Cerebellar nuclear complex (tissue), 1 donor: ENCODE results near the gene ZNRF2.

ENCODE experiments used
- DNase-seq, 2 experiments: peaks; one replicate each; lab custom pipeline; 2025; lab: John Stamatoyannopoulos, UW

ZNRF2 gene

GRCh38 chr7:30322271-30323005 lies 38.0 kb downstream of the ZNRF2 start:
- DNase-seq: no peak

DNA sequence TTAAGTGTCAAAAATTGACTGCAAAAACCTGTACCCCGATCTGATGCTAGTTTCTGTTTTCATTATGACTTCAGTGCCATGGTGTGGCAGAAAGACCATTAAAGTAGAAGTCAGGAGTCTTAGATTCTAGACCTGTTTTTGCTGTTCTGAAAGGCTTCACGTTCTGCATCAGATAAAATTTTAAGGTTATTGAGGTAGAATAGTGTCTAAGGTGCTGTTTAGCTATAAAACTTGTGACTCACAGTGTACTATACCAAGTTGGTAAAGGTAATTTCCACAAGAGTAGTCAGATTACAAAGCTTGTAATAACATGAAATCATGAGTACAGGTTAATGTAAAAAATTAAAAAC lies 38.6 kb downstream of the ZNRF2 start:
- DNase-seq: no peak

- DNase-seq: no peak
Observed at GRCh38 chr7:30327813-30328212, 43.4 kb downstream of the ZNRF2 start.

GRCh38 chr7:30328381-30328780 lies 44.0 kb downstream of the ZNRF2 start:
- DNase-seq: no peak

DNA sequence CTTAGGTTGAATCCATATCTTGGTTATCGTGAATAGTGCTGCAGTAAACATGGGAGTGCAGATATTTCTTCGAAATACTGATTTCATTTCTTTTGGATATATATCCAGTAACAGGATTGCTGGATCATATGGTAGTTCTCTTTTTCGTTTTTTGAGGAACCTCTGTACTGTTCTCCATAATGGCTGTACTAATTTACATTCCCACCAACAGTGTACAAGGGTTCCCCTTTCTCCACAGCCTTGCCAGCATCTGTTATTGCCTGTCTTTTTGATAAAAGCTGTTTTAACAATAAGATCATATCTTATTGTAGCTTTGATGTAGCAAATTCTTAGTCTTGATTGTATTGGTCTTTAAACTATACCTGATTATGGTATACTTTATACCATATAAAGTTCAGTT lies 45.3 kb downstream of the ZNRF2 start:
- no peak for DNase-seq

DNA sequence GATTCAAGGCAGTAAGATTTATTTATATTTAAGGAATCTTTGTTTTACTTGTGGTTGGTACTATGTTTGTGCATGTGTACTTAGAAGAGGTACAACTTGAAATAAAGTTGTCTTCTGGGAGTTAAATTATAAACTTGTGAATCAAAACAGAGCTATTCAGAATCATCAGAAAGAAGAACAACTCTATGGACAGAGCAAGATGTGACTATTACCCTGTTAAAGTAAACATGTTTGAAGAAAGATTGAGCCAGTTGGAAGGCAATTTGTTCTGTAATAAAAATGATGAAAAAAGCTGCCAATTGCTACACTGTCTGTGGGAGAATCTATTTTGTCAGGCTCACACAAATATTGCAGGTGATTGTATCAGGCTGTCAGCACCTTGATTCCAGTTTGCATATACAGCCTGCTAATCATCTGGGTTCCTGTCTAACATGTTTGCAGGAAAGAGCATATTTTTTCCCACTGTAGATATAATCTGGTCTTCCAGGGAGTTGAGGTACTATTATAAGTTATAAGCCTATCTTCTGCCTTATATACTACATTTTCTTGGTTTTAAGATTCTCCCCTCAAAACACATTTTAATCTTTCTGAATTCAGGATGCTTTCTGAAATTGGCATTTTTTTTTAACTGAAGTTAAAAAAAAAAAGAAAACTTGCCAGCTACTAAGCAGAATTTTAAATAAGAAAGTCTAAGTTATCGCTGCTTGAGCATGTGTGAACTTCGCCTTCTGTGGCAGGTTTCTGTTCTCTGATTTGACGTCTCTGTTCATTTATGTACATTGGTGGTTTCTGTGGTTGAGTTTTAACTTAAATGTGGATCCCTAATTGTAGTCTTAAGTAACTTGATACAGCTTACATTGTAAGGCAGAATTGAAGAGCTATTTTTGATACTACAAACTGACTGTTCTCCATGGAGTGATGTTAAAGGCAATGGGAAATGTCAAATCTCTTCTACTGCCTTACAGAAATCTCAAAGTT lies 46.0 kb downstream of the ZNRF2 start:
- no peak for DNase-seq

DNA sequence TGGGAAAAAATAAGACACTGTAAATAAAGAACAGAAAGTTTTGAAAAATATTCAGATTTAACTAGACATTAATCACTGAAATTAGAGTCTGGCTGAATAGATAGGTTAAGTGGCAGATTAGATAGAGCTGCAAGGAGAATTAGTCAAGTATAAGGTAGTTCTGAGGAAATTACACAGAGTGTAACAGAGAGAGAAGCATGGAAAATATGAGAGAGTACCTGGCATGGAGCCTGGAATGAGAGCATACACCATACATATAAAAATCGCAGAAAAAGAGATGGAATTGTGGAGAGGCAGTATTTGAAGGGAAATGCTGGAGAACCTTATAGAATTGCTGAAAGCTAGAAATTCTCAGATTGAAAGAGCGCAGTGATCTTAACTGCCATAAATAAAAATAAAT lies 46.9 kb downstream of the ZNRF2 start:
- DNase-seq: no peak

DNA sequence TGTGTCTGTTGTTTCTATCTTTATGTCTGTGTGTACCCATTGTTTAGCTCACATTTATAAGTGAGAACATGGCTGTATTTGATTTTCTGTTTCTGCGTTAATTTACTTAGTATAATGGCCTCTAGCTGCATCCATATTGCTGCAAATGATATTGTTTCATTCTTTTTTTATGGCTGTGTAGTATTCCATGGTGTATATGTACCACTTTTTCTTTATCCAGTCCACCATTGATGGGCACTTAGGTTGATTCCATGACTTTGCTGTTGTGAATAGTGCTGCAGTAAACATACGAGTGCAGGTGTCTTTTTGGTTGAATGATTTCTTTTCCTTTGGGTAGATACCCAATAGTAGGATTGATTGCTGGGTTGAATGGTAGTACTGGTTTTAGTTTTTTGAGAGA lies 48.2 kb downstream of the ZNRF2 start:
- DNase-seq: no peak

GRCh38 chr7:30335763-30336487 lies 51.5 kb downstream of the ZNRF2 start:
- DNase-seq: no peak

DNA sequence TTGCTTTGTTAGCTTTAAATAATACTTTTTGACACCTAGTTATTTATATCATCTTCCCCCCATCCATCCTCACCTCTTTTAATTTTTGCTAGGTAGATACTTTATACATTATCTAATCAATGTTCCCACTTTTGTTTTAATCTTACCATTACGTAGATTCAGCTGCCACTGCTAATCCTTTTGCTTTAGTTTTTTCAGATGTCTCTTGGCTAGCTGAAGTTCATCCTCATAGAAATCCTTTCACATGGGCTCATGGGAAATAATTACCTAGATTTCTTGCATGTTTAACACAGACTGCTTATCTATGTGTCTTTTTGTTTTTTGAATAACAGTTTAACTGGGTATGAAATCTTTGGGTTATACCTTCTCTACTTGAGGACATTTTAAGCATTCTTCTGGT lies 60.1 kb downstream of the ZNRF2 start:
- DNase-seq: no peak

- no peak for DNase-seq
Observed at GRCh38 chr7:30347226-30348082, 63.1 kb downstream of the ZNRF2 start.

DNA sequence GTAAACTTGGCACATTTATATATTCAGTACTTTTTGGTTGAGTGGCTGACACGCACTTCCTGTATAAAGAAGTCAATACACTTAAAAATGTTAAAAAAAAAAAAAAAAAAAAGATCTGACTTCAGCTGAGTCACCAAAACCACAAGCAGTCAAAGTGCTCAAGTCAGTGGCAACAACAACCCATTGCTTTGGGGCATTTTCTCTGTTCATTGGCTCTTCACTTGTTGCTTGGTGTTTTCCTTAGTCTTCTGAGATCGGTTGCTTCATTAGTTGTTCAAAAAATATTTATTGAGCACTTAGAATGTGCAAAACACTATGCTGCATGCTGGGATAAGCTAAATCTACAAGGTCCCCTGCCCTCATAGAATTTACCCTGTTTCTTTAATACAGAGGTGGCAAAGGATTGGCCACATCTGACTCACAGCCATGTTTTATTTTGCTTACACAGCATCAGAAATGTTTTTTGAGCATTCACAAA lies 63.7 kb downstream of the ZNRF2 start:
- no peak for DNase-seq

DNA sequence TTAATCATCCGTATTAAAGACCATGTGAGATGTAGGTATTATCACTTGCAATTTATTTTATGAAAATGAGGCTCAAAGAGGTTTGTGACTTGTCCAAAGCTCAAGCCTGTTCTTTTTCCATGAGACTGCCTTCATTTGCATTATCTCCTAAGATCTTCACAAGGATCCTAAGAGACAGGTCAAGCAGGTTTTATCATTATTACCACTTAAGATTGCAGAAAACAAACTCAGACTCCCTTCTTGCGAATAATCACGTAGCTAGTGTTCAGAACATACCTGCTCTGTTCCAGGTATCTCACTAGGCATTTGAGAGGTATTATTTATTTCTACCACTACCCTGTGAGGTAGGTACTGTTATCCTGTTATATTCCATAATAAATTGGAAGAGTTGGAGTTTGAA lies 64.8 kb downstream of the ZNRF2 start:
- DNase-seq: no peak

DNA sequence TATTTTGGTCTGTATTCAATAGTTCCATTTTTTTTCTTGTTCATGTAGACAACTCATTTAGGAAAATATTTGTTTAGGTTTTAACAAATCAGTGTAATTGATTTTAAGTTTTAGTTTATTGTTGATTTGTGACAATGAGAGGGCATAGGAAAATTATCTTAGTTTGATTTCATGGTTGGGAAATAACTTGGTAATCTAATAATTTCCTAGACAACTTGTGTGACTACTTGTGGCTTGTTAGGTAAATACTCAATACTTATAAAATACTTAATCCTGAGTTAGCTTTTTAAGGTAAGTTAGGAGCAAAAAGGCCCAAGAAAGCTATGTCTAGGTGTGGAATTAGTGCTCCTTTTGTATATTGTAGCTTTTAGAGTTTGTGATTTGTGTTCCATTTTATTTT lies 65.4 kb downstream of the ZNRF2 start:
- DNase-seq: no peak

GRCh38 chr7:30351286-30351685 lies 66.9 kb downstream of the ZNRF2 start:
- DNase-seq: no peak

DNA sequence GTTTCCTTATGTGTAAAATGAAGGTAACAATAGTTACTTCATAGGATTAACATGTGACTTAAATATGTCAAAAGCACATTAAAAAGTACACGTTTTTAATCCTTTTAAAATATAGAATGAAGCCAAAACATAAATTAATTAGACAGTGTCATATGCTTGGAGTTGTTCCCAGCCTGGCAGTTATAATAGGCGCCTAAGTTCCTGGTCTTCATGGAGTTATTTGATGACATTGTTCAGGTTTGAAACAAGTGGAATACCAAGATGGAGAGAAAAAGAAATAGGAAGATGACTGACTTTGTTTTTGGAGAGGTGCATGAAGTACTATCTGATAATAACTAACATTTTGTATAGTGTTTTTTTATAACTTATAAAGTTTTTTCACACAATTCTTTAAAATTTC lies 67.3 kb downstream of the ZNRF2 start:
- DNase-seq: no peak

GRCh38 chr7:30352169-30352568 lies 67.8 kb downstream of the ZNRF2 start:
- DNase-seq: no peak

GRCh38 chr7:30353532-30353931 lies 69.1 kb downstream of the ZNRF2 start:
- no peak for DNase-seq

GRCh38 chr7:30353932-30354607 lies 69.7 kb downstream of the ZNRF2 start:
- no peak for DNase-seq

DNA sequence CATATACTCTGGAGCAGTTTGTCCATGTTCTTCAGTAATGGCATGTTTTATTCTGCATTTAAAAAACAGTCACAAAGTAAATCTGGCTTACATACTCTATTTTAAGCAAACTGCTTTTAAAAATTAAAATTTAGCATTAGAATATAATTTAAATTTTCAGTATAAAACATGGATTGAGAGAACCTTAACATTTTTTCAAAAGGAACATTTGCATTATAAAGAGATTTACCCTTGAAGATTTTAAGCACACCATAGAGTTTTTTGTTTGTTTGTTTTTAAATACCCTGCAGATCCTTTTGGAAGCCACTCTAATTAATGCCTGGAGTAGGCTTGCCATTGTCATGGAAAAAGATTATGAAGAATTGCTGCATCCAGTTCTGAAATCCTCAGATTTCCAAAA lies 70.4 kb downstream of the ZNRF2 start:
- DNase-seq: no peak

DNA sequence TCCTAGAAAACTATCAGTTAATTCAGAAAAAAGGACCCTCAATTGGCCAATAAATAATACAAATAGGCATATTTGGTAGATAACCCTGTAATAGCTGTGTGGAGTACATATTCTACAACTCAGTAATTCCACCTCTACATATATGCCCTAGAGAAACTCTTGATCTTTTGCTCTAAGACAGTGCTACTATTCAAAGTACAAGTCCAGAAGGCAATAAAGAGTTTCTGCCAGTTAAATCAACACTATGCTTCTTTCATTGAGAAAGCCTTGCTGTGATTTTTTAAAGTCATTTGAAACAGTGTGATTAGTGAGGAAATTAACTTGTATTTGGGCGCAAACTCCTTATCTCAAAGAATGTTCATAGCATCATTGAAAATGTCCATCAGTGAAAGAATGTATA lies 75.6 kb downstream of the ZNRF2 start:
- no peak for DNase-seq
